ENCODE data around the gene SOAT2. TPM values are rescaled to one million over a fixed set of nuclear protein-coding genes. Genes with fewer than 3 reads are reported as not detected.

The SOAT2 gene
- total and polyA plus RNA-seq, 4 donors, result 0.48 to 9.4 (median 1.3) TPM

DNA sequence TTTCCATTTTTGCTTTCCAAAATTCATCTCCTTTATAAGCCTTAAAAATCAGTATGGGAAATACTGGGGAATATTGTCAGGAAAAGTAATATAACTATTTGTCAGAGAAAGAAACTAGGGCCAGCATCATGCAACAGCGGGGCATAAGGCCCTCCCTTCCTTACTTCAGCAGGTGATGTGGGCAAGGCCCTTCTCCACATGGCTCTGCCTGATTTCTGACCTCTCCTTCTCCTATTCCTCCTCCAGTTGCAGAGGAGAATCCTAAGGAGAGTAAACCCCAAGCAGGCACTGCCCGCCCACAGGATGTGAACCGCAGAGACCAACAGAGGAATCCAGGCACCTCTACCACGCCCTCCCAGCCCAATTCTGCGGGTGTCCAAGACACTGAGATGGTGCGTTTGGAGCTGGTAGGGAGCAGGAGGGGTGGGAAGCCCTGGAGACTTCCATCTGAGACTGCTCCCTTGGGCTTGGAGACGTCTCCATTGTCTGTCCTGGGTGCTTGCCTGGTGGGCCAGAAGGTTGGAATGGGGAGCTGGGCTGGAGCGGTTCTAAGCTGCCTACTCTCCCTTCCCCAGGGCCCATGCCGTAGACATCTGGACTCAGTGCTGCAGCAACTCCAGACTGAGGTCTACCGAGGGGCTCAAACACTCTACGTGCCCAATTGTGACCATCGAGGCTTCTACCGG is 2.7 kb upstream of the SOAT2 start:
- H3K9me3 ChIP-seq (ENCODE audit: control insufficient read depth in 4 of 4, low read length in 3 of 4), result no peaks in the 10 kb centered on the region
- 93% methylated on average over 13 of the region's 13 CpGs for WGBS
- H3K27ac ChIP-seq (ENCODE audit: low read depth in 1 of 2, low read length in 2 of 2), result no peak overlapping the region
- TF ChIP-seq, protein P1, sequence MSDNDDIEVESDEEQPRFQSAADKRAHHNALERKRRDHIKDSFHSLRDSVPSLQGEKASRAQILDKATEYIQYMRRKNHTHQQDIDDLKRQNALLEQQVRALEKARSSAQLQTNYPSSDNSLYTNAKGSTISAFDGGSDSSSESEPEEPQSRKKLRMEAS (IDR thresholded peaks at IDR 0.05), result no peak
- TF ChIP-seq ZBTB33 (IDR thresholded peaks at IDR 0.05) (no peak), FOXA1 (IDR thresholded peaks at IDR 0.05) (no peak), RAD21 (IDR thresholded peaks at IDR 0.05) (no peak), YY1 (IDR thresholded peaks at IDR 0.05) (no peak), FOXA2 (IDR thresholded peaks at IDR 0.05) (no peak), HNF4A (conservative IDR thresholded peaks at IDR 0.05) (no peak), NR2F2 (IDR thresholded peaks at IDR 0.05) (no peak), TAF1 (conservative IDR thresholded peaks at IDR 0.05) (no peak)
- TF ChIP-seq, protein P2, sequence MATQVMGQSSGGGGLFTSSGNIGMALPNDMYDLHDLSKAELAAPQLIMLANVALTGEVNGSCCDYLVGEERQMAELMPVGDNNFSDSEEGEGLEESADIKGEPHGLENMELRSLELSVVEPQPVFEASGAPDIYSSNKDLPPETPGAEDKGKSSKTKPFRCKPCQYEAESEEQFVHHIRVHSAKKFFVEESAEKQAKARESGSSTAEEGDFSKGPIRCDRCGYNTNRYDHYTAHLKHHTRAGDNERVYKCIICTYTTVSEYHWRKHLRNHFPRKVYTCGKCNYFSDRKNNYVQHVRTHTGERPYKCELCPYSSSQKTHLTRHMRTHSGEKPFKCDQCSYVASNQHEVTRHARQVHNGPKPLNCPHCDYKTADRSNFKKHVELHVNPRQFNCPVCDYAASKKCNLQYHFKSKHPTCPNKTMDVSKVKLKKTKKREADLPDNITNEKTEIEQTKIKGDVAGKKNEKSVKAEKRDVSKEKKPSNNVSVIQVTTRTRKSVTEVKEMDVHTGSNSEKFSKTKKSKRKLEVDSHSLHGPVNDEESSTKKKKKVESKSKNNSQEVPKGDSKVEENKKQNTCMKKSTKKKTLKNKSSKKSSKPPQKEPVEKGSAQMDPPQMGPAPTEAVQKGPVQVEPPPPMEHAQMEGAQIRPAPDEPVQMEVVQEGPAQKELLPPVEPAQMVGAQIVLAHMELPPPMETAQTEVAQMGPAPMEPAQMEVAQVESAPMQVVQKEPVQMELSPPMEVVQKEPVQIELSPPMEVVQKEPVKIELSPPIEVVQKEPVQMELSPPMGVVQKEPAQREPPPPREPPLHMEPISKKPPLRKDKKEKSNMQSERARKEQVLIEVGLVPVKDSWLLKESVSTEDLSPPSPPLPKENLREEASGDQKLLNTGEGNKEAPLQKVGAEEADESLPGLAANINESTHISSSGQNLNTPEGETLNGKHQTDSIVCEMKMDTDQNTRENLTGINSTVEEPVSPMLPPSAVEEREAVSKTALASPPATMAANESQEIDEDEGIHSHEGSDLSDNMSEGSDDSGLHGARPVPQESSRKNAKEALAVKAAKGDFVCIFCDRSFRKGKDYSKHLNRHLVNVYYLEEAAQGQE (IDR thresholded peaks at IDR 0.05), result no peak
- TF ChIP-seq, protein P3, sequence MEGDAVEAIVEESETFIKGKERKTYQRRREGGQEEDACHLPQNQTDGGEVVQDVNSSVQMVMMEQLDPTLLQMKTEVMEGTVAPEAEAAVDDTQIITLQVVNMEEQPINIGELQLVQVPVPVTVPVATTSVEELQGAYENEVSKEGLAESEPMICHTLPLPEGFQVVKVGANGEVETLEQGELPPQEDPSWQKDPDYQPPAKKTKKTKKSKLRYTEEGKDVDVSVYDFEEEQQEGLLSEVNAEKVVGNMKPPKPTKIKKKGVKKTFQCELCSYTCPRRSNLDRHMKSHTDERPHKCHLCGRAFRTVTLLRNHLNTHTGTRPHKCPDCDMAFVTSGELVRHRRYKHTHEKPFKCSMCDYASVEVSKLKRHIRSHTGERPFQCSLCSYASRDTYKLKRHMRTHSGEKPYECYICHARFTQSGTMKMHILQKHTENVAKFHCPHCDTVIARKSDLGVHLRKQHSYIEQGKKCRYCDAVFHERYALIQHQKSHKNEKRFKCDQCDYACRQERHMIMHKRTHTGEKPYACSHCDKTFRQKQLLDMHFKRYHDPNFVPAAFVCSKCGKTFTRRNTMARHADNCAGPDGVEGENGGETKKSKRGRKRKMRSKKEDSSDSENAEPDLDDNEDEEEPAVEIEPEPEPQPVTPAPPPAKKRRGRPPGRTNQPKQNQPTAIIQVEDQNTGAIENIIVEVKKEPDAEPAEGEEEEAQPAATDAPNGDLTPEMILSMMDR (IDR thresholded peaks at IDR 0.05; ENCODE audit: low read depth, low read length, missing input control), result no peak
- peaks cover 21 to 52% (median 38%) of the 10 kb centered on the region in 4 donors for H3K4me1 ChIP-seq (ENCODE audit: control insufficient read depth in 4 of 4, insufficient read depth in 4 of 4, low read length in 3 of 4)
- H3K9ac ChIP-seq (ENCODE audit: low read depth in 1 of 2, low read length in 2 of 2), result no peak overlapping the region
- H3K4me3 ChIP-seq (ENCODE audit: low read depth in 1 of 3, low read length in 3 of 3), result no peak overlapping the region
- no peaks in the 10 kb centered on the region for H3K36me3 ChIP-seq (ENCODE audit: control insufficient read depth in 4 of 4, insufficient read depth in 3 of 4, low read depth in 1 of 4, low read length in 3 of 4)
- no peak for DNase-seq (ENCODE audit: low spot score)
- no peaks in the 10 kb centered on the region for H3K27me3 ChIP-seq (ENCODE audit: control insufficient read depth in 4 of 4, insufficient read depth in 4 of 4, low read length in 3 of 4)

DNA sequence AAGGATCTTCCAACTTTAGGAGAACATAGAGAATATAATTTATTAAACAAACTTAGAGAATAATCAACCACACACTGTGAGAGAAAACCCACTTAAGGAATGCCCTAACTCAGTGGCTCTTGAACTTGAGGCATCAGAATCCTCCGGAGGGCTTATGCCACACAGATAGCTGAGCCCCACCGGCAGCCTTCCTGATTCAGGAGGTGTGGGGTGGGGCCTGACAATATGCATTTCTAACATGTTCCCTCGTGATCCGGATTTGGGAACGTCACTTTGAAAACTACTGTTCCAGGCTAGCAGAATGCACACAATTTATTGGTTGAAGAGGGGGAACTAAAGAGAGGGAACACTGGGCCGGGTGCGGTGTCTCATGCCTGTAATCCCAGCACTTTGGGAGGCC is 2.0 kb upstream of the SOAT2 start:
- H3K4me1 ChIP-seq (ENCODE audit: control insufficient read depth in 4 of 4, insufficient read depth in 4 of 4, low read length in 3 of 4), result peaks cover 21 to 57% (median 40%) of the 10 kb centered on the region in 4 donors
- no peak for TF ChIP-seq FOXA2 (IDR thresholded peaks at IDR 0.05)
- no peak for TF ChIP-seq HNF4G (IDR thresholded peaks at IDR 0.05)
- TF ChIP-seq EGR1 (IDR thresholded peaks at IDR 0.05; ENCODE audit: low read depth in 2 of 2), result no peak
- no peak for TF ChIP-seq SP1 (IDR thresholded peaks at IDR 0.05)
- TF ChIP-seq RXRA (IDR thresholded peaks at IDR 0.05), result no peak
- TF ChIP-seq, protein P3 (IDR thresholded peaks at IDR 0.05; ENCODE audit: low read depth, low read length, missing input control), result no peak
- TF ChIP-seq, protein P1 (IDR thresholded peaks at IDR 0.05), result no peak
- no peak for TF ChIP-seq TAF1 (conservative IDR thresholded peaks at IDR 0.05)
- no peak for TF ChIP-seq ZBTB33 (IDR thresholded peaks at IDR 0.05)

More for the DNA sequence above, 2.0 kb upstream of the SOAT2 start:
- no peak overlapping the region for H3K27ac ChIP-seq (ENCODE audit: low read depth in 1 of 2, low read length in 2 of 2)
- no peak overlapping the region for H3K9ac ChIP-seq (ENCODE audit: low read depth in 1 of 2, low read length in 2 of 2)
- 92% methylated on average over 7 of the region's 7 CpGs for WGBS
- H3K36me3 ChIP-seq (ENCODE audit: control insufficient read depth in 4 of 4, insufficient read depth in 3 of 4, low read depth in 1 of 4, low read length in 3 of 4), result no peaks in the 10 kb centered on the region
- no peak for DNase-seq (ENCODE audit: low spot score)
- no peaks in the 10 kb centered on the region for H3K27me3 ChIP-seq (ENCODE audit: control insufficient read depth in 4 of 4, insufficient read depth in 4 of 4, low read length in 3 of 4)
- no peaks in the 10 kb centered on the region for H3K9me3 ChIP-seq (ENCODE audit: control insufficient read depth in 4 of 4, low read length in 3 of 4)
- no peak overlapping the region for H3K4me3 ChIP-seq (ENCODE audit: low read depth in 1 of 3, low read length in 3 of 3)
